Left ventricle myocardium inferior (tissue), 1 donor: Measurements from ENCODE around the gene TNS3. TPM values are rescaled to one million over a fixed set of nuclear protein-coding genes. Genes with fewer than 3 reads are reported as not detected.

Experiments
- DNase-seq: peaks from one replicate; pipeline ENCODE4 v3.0.0-alpha.2; 2020
- H3K27ac ChIP-seq: fragments of 200-600 bp; replicated peaks from 2 replicates; pipeline ENCODE4 v1.8.0; 2021
- H3K27me3 ChIP-seq: fragments of 200-600 bp; 2 replicates; pipeline ENCODE4 v1.8.0; 2021; ENCODE audit warnings: low read depth
- H3K36me3 ChIP-seq: fragments of 200-600 bp; 2 replicates; pipeline ENCODE4 v1.8.0; 2021
- H3K4me1 ChIP-seq: fragments of 200-600 bp; 2 replicates; pipeline ENCODE4 v1.8.0; 2021
- H3K4me3 ChIP-seq: fragments of 200-600 bp; 2 replicates; pipeline ENCODE4 v1.8.0; 2021; ENCODE audit warnings: mild to moderate bottlenecking, moderate library complexity
- H3K9me3 ChIP-seq: fragments of 200-600 bp; replicated peaks from 2 replicates; pipeline ENCODE4 v1.8.0; 2021
- intact Hi-C: fragments of 100-400 bp; cut with micrococcal nuclease; formaldehyde crosslinking; loops from one replicate; pipeline ENCODE4 v1.11.0; 2022
- total RNA-seq: library from RNA; stranded (reverse); fragmentation: NEBNext Ultra II Directional; extraction: Animal tissue kit (Norgen Biotek cat#: 25700); gene quantifications from one replicate; pipeline ENCODE4 v1.2.1, GENCODE V29; 2021
- TF ChIP-seq, protein P1 (sequence below): fragments of 200-600 bp; IDR thresholded peaks from 2 replicates; pipeline ENCODE4 v1.8.0; 2021; ENCODE audit warnings: antibody characterized with exemption, mild to moderate bottlenecking, borderline replicate concordance
- donor health status: DM: no; HTN: yes; CAD: no; lungs with severe emphysema.

Gene TNS3
- total RNA-seq, 1 donor from 2014 or later, result 40.6 TPM

DNA sequence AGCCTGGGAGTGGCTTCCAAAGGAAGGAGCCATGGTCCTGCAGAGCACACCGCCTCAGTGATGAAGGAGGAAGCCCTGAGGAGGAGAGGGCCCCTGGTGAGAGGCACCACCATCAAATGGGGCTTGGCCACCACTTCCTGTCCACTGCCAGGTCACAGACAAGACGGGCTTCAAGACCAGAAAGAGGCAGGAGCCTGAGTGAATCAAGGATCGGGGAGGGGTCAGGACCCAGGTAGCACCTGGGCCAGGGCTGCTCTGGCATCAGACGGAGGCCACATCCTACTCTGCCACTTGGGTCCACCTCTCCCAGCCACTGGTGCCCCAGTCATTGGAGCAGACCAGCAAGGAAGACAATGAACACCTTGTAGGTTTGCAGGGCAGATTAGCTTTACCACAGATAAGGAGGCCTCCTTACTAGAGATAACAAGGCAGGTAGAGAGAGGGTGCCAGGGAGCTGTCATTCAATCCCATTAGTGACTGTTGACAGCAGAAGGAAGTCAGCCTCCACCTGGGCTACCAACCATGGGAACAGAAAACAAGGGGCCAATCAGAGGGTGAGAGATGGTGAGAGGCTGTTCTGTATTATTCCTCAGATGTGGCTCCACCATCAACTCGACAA lies 143.4 kb downstream of the TNS3 start:
- intact Hi-C loops, result no loop called here
- no peak overlapping the region for H3K4me3 ChIP-seq
- no peak for DNase-seq
- TF ChIP-seq, protein P1, sequence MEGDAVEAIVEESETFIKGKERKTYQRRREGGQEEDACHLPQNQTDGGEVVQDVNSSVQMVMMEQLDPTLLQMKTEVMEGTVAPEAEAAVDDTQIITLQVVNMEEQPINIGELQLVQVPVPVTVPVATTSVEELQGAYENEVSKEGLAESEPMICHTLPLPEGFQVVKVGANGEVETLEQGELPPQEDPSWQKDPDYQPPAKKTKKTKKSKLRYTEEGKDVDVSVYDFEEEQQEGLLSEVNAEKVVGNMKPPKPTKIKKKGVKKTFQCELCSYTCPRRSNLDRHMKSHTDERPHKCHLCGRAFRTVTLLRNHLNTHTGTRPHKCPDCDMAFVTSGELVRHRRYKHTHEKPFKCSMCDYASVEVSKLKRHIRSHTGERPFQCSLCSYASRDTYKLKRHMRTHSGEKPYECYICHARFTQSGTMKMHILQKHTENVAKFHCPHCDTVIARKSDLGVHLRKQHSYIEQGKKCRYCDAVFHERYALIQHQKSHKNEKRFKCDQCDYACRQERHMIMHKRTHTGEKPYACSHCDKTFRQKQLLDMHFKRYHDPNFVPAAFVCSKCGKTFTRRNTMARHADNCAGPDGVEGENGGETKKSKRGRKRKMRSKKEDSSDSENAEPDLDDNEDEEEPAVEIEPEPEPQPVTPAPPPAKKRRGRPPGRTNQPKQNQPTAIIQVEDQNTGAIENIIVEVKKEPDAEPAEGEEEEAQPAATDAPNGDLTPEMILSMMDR, result no peak
- H3K27ac ChIP-seq, result no peak overlapping the region
- no peaks in the 10 kb centered on the region for H3K9me3 ChIP-seq
- peaks cover 16% of the 10 kb centered on the region for H3K36me3 ChIP-seq
- no peaks in the 10 kb centered on the region for H3K27me3 ChIP-seq
- peaks cover 26% of the 10 kb centered on the region for H3K4me1 ChIP-seq

DNA sequence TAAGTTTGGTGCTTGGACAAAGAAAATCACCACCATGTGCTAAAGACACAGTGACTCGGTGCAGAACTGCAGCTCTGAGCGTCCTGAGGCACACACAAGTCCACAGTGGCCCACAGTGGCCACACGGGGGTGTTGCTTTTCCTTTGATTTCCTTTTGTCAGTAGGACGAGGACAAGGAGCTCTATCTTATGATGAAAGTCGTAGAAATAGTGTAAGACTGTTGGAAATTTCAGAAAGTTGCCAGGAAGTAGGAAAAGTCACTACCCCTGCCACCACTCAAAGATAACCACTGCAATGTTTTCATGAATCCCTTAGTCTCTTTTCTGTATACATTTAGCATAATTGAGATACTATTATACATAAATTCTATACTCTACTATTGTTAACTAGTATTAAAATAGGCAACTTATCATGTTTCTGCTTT lies 146.0 kb downstream of the TNS3 start:
- intact Hi-C loops, result no loop called here
- peak; percentile 63 for DNase-seq

DNA sequence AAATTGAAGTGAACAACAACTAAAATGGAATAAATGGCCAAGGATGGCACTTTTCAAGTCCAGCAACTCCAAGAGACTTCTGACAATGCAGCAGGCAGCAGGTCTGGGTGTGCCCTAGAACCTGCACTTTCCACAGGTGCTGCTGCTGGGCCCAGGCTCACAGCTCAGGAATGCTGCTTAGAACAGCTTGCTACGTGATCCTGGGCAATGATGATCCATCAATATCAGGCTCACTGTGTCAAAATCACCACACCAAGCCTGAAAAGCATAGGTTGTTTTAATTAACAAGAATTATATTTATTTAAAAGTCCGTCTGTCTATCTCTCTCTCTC lies 148.4 kb downstream of the TNS3 start:
- Histone ChIP-seq H3K4me1 (peaks cover 11% of the 10 kb centered on the region), H3K9me3 (no peaks in the 10 kb centered on the region), H3K27me3 (no peaks in the 10 kb centered on the region), H3K27ac (no peak overlapping the region), H3K36me3 (peaks cover 5% of the 10 kb centered on the region), H3K4me3 (no peak overlapping the region)
- TF ChIP-seq, protein P1, result no peak
- no peak for DNase-seq
- intact Hi-C loops, result no loop called here

More for the DNA sequence above, 146.0 kb downstream of the TNS3 start:
- Histone ChIP-seq H3K4me3 (no peak overlapping the region), H3K27ac (no peak overlapping the region), H3K4me1 (peaks cover 8% of the 10 kb centered on the region), H3K9me3 (no peaks in the 10 kb centered on the region), H3K27me3 (no peaks in the 10 kb centered on the region), H3K36me3 (peaks cover 16% of the 10 kb centered on the region)
- TF ChIP-seq, protein P1, result peak; percentile 86

DNA sequence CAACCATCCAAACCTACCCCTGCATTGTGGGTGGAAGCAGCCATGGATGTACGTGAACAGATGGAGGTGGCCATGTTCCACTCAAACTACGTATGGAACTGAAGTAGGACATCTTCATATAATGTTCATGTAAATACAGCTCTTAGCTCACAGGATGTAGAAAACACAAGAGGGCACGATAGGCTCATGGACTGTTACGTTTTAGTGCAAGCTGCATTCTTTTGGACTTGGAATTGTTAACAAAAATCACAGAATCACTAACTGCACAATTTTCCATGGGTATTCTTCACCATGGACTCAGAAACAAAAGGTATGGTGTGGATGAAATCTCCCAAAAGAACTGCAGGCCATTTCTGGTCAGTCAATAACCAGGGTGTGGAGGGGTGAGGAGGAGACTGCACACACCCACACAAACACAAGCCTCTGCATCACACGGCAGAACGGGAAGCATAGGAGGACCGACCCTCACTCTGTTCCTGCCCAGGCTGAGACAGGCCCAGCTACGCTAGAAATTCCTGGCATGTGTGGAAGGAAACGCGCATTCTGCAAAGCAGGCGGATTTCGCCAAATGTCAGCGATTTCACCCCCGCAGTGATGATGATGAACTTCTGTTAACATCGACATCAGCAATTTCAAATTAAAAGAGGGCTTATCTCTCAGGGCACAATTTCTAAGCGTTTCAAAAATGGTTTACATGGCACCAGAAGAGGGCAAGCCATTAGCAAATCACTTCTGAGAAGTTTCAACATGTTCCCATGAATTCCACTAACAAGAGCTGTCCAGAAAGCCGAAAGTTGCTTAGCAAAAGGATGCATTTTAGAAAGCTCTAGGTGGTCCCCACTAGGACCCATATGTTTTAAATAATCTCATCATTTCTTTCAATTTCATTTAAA lies 149.0 kb downstream of the TNS3 start:
- intact Hi-C loops, result no loop called here
- TF ChIP-seq, protein P1, result no peak
- H3K4me3 ChIP-seq, result no peak overlapping the region
- no peak overlapping the region for H3K27ac ChIP-seq
- H3K9me3 ChIP-seq, result no peaks in the 10 kb centered on the region
- no peaks in the 10 kb centered on the region for H3K27me3 ChIP-seq
- DNase-seq, result no peak
- H3K4me1 ChIP-seq, result peaks cover 17% of the 10 kb centered on the region
- H3K36me3 ChIP-seq, result no peaks in the 10 kb centered on the region

DNA sequence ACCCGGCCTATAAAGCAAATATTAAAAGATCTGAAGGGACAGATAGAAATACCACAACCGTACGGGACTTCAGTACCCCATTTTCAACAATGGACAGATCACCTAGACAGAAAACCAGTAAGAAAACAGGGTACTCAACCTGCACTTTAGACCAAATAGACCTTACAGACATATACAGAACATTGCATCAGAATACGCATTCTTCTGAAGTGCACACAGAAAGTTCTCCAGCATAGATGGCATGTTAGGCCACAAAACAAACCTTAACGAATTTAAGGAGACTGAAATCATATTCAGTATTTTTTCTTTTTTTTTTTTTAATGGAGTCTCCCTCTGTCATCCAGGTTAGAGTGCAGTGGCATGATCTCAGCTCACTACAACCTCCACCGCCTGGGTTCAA lies 151.5 kb downstream of the TNS3 start:
- intact Hi-C loops, result no loop called here
- H3K27ac ChIP-seq, result no peak overlapping the region
- H3K9me3 ChIP-seq, result no peaks in the 10 kb centered on the region
- no peak for DNase-seq
- no peak overlapping the region for H3K4me3 ChIP-seq
- H3K4me1 ChIP-seq, result peaks cover 24% of the 10 kb centered on the region
- no peaks in the 10 kb centered on the region for H3K36me3 ChIP-seq
- H3K27me3 ChIP-seq, result no peaks in the 10 kb centered on the region
- TF ChIP-seq, protein P1, result no peak
